Activated CD4-positive, alpha-beta T cell treated with anti-CD3 and anti-CD28 coated beads for 24 hours (primary cell): ENCODE measurements around the gene NMRK2.
"Not testable (repeated sequence)": the region's sequence is repeated elsewhere in the genome, so short reads cannot be mapped to it uniquely, and the experiment has no call there.

Experiments
- DNase-seq, 2 donors: peaks; one replicate each; pipeline ENCODE4 v3.0.0-alpha.2; 2020; ENCODE audit warnings: low read depth in 2 of 2

NMRK2 gene

DNA sequence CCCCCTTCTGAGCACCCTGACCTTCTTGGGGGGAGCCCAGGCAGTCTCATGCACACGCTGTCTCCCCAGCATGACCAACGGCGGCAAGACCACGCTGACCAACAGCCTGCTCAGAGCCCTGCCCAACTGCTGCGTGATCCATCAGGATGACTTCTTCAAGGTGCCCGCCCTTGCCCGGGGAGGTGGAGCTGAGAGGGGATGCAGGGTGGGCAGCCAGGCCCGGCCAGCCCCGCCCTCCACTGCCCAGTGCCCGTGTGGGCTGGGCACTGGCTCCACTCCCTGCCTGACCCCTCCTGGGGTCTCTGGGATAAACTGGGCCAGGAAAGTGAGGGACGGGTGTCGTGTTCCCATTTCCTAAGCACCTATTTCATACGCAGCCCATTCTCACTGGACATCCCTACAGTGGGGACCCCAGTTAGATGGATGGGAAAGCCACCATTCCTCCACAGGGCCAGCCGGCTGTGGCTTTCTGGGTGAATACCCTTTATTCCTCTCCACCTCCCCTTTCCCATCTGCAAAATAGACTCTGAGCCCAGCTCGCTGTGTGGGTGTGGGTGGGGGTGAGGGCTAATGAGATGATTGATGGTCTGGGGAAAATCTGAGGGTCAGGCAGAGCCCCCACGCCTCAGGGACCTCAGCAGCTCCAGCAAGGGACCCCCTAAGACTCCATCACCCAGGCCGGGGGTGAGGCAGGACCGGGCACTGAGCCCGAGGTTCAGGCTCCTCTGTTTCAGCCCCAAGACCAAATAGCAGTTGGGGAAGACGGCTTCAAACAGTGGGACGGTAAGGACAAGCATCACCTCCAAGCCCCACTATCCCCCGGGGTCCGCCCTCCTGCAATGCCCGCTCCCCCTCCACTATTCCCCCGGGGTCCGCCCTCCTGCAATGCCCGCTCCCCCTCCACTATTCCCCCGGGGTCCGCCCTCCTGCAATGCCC lies 3.9 kb downstream of the NMRK2 start:
- DNase-seq, result no peak

DNA sequence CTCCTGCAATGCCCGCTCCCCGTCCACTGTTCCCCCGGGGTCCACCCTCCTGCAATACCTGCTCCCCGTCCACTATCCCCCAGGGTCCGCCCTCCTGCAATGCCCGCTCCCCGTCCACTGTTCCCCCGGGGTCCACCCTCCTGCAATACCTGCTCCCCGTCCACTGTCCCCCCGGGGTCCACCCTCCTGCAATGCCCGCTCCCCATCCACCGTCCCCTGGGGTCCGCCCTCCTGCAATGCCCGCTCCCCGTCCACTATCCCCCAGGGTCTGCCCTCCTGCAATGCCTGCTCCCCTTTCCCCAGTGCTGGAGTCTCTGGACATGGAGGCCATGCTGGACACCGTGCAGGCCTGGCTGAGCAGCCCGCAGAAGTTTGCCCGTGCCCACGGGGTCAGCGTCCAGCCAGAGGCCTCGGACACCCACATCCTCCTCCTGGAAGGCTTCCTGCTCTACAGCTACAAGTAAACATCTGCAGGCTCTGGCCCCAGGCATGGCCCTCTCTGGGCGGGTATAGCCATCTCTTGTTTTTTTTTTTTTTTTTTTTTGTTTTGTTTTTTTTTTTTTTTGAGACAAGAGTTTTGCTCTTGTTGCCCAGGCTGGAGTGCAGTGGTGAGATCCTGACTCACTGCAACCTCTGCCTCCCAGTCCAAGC lies 5.6 kb downstream of the NMRK2 start:
- DNase-seq, result not testable (repeated sequence)

DNA sequence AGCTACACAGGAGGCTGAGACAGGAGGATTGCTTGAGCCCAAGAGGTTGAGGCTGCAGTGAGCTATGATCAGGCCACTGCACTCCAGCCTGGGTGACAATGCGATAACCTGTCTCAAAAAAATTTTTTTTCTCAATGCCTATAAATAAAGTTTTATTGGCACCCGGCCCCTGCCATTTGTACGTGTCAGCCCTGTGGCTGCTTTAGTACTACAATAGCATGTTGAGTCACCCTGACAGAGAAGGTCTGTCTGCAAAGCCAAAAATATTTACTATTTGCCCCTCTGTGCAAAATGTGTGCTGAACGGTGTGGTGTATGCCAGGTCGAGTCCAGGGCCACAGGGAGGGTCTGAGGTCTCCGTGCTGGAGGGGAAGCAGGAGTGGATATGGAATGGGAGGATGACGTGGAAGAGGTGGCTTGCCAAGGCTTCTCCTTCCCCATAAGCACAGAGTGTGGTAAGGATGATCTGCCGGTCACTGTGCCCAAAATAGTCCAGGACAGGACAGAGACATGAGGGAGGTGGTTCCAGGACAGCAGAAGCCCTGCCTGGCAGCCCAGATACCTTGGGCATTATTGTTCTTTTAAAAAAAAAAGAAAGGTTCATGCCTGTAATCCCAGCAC lies 10.0 kb downstream of the NMRK2 start:
- no peak for DNase-seq

DNA sequence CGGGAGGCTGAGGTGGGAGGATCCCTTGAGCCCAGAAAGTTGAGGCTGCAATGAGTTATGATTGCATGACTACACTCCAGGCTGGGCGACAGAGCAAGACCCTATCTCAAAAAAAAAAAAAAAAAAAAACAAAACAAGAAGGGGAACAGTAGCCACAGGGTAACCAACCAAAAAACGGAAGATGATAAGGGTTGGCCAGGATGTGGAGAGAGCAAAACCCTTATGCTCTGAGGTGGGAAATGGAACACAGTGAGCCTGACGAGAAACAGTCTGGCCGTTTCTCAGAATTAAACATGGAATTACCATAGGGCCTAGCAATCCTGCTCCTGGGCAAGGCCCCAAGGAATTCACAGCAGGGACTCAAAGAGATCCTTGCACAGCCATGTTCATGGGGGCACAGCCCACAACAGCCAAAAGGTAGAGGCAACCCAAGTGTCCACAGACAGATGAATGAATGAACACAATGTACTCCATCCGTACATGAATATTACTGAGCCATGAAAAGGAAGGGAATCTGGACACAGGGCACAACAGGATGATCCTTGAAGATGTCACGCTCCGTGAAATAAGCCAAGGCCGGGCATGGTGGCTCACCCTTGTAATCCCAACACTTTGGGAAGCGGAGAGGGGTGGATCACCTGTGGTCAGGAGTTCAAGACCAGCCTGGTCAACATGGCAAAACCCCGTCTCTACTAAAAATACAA lies 11.3 kb downstream of the NMRK2 start:
- no peak for DNase-seq

DNA sequence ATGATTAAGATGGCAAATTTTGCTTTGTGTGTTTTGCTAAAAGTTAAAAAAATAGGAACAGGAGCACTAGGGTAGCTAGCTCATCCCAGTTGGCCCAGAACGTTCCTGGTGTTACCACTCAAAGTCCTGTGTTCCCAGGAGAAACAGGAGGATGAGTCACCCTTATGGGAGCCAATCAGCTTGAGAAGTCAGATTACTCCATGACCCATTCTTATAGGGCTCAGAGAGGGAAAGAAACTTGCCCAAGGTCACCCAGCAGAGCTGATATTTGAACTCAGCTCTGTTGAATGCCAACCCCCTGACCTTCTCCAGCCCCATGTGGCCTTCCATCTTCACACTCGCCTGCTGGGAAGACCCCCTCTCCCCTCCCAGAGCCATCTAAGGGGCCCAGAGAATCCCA lies 13.0 kb downstream of the NMRK2 start:
- DNase-seq, result no peak

DNA sequence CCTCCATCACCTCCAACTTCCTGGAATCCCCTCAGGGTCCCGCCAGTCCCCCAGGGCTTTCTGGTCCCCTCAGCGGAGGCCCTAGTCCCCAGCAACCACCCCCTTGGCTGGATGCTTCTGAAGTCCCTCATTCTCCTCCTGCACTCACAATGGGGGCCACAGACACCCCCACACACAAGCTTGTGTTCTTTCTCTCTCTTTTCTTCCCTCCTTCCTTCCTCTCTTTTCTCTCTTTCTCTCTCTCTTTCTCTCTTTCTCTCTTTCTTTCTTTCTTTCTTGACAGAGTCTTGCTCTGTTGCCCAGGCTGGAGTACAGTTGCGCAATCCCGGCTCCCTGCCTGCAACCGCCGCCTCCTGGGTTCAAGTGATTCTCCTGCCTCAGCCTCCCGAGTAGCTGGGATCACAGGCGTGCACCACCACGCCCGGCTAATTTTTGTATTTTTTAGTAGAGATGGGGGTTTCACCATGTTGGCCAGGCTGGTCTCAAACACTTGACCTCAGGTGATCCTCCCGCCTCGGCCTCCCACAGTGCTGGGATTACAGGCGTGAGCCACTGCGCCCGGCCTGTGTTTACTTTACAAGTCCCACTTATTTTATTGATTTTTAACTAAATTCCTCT lies 14.6 kb downstream of the NMRK2 start:
- DNase-seq, result not testable (repeated sequence)

- DNase-seq, result no peak
Observed at GRCh38 chr19:3949294-3949693, 16.4 kb downstream of the NMRK2 start.

DNA sequence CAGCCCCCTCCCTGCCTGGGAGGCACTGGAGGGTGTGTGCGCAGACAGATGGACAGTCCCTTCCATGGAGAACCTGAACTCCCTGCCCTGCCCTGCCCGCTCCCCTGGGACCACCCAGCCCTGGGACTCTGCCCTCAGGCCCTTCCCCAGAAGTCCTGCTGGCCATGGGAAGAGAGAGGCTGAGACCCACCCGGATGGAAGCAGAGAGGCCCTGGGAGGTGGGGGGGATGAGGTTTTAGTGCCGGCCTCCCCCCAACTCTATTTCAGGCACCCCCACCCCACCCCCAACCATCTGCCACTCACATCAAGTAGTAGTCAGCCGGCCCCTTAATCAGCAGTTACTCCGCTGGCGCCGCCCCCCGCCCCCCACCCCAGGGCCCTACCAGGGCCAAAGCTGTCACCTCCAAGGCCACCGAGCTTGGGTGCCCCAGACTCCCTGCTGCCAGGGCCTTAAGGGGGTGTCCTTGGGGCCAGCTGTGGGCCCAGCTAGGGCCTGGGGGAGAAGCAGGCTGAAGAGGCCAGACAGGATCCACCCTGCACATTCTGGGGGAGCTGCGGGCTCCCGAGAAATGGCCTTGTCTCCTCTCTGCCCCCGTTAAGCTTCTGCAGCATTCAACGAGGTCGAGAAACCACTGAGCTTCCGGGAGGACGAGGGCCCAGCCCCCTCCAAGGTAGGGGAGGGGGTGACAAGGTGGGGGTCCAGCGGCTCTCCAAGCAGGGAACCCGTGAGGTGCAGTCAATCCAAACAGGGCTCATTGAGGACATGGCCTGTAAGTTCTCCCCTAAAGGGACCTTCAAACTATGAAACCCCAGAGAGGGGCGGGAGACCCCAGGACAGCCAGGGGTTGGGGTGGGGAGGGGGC lies 17.4 kb downstream of the NMRK2 start:
- no peak for DNase-seq

- no peak for DNase-seq
Observed at GRCh38 chr19:3950871-3951861, 18.3 kb downstream of the NMRK2 start.

DNA sequence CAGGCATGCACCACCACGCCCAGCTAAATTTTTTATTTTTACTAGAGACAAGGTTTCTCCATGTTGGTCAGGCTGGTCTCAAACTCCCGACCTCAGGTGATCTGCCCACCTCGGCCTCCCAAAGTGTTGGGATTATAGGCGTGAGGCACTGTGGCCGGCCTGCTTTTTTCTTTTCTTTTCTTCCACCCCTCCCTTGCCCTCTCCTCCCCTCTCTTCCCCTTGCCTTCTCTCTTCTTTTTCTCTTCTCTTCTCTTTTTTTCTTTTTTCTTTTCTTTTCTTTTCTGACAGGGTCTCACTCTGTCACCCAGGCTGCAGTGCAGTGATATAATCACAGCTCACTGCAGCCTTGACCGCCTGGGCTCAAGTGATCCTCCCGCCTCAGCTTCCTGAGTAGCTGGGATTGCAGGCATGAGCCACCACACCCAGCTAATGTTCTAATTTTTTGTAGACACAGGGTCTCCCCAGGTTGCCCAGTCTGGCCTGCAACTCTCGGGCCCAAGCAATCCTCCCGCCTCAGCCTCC lies 19.9 kb downstream of the NMRK2 start:
- DNase-seq, result not testable (repeated sequence)

- DNase-seq, result no peak
Observed at GRCh38 chr19:3954107-3954506, 21.2 kb downstream of the NMRK2 start.

DNA sequence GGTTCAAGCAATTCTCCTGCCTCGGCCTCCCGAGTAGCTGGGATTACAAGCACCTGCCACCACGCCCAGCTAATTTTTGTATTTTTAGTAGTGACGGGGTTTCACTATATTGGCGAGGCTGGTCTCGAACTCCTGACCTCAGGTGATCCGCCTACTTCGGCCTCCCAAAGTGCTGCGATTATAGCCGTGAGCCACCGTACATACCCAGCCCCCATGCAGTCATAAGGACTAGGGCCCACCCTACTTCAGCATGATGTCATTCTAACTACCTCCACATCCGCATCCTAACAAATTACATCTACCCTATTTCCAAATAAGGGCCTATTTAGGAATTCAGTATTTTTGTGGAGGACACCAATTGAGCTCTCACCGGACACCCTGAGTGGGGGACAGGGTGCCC lies 22.4 kb downstream of the NMRK2 start:
- DNase-seq, result not testable (repeated sequence)

- no peak for DNase-seq
Observed at GRCh38 chr19:3955688-3956087, 22.8 kb downstream of the NMRK2 start.

- DNase-seq, result no peak
Observed at GRCh38 chr19:3958836-3959765, 26.2 kb downstream of the NMRK2 start.

DNA sequence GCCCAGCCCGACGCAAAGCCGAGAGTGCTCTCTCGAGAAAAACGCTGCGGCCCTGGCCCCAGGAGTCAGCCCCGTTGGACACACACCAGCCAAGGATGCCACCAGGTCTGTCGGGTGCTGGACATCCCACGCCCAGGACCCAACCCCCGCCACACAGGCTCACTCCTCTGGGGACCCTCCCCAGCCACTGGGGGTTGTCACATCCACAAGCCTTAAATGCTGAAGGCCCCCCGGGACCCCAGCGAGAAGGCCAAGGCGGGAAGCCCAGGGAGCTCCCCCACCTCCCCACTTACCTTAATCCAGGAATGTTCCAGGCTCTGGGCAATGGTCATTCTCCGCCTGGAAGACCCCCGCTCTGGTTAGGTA lies 26.9 kb downstream of the NMRK2 start:
- no peak for DNase-seq

GRCh38 chr19:3961007-3961406 lies 28.1 kb downstream of the NMRK2 start:
- no peak for DNase-seq

DNA sequence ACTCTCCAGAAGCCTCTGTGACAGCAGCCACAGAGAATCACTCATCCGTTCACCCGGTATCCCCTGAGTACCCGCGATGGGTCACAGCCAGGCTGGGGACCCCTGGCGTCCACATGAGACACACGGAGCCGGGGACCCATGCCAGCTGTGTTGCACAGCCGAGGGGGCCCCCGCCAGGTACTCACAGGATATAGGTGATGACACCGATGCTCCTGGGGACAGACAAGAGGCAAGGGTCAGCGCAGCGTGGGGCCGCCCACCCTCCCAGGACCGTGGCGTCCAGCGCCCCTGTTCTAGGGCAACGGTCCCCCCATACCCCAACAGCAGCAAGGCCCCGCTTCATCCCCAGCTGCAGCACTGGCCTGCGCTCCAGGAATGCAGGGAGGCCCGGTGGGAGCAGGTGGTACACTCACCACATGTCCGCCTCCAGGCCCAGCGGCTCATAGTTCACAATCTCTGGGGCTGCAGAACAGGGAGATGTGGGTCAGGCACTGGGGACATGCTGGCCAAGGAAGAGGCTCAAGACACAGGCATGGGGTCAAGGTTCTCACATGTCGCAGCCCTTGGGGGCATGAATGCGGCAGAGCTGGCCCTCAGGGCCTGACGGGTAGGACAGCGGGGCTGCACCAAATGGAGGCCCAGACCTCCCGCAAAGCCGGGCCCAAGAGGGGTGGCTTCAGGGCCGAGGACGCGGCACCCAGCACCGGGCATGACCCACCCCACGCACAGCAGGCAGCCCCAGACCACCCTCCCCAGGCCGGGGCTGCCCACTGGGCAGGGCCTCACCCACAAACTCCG lies 30.8 kb downstream of the NMRK2 start:
- no peak for DNase-seq
